ENCODE data around the gene DAAM2. TPM values are rescaled to one million over a fixed set of nuclear protein-coding genes. Genes with fewer than 3 reads are reported as not detected.
A peak's percentile ranks its signal among the peaks of the same experiment; 100 is the strongest.

Gene DAAM2
- total RNA-seq, 2 experiments from 2014 or later = 0.09 to 1.1 TPM

- no peak for DNase-seq (ENCODE audit: low spot score)
- H3K79me2 ChIP-seq (ENCODE audit: insufficient read depth, low read depth, low read length) = no peaks in the 10 kb centered on the region
- no peaks in the 10 kb centered on the region for H4K20me1 ChIP-seq (ENCODE audit: insufficient read depth, low read length)
- no peak overlapping the region for H2AFZ ChIP-seq (ENCODE audit: low read length)
- no TSS peak for BruUV-seq (replicated peaks)
- no peak overlapping the region for H3K4me3 ChIP-seq (ENCODE audit: low read depth, low read length, poor library complexity, severe bottlenecking)
- POLR2A ChIA-PET = interaction anchor here (0.7 to 1.5 kb wide), 3 partner anchors 8 to 31 kb away, joined by 4 read pairs; no protein-coding TSS in a partner anchor
- peaks cover 16% of the 10 kb centered on the region for H3K4me1 ChIP-seq (ENCODE audit: insufficient read depth, low read length, poor library complexity, severe bottlenecking)
- H3K27ac ChIP-seq (ENCODE audit: low read depth, low read length, poor library complexity, severe bottlenecking) = no peak overlapping the region
- TF ChIP-seq, protein P1, sequence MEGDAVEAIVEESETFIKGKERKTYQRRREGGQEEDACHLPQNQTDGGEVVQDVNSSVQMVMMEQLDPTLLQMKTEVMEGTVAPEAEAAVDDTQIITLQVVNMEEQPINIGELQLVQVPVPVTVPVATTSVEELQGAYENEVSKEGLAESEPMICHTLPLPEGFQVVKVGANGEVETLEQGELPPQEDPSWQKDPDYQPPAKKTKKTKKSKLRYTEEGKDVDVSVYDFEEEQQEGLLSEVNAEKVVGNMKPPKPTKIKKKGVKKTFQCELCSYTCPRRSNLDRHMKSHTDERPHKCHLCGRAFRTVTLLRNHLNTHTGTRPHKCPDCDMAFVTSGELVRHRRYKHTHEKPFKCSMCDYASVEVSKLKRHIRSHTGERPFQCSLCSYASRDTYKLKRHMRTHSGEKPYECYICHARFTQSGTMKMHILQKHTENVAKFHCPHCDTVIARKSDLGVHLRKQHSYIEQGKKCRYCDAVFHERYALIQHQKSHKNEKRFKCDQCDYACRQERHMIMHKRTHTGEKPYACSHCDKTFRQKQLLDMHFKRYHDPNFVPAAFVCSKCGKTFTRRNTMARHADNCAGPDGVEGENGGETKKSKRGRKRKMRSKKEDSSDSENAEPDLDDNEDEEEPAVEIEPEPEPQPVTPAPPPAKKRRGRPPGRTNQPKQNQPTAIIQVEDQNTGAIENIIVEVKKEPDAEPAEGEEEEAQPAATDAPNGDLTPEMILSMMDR (conservative IDR thresholded peaks at IDR 0.05; ENCODE audit: low read length) = no peak
- no peak for TF ChIP-seq EZH2phosphoT487 (IDR thresholded peaks at IDR 0.05; ENCODE audit: borderline replicate concordance, low read depth, low read length)
- no peaks in the 10 kb centered on the region for H3K9me3 ChIP-seq (ENCODE audit: low read length)
- intact Hi-C loops (cut with micrococcal nuclease; ENCODE audit: unreplicated experiment) = no loop called here
- H3K36me3 ChIP-seq (ENCODE audit: insufficient read depth, low read length) = no peaks in the 10 kb centered on the region
- H3K9me2 ChIP-seq (ENCODE audit: insufficient read depth, low read length) = no peaks in the 10 kb centered on the region
- CTCF ChIA-PET (ENCODE audit: unreplicated experiment) = interaction anchor here (0.6 kb wide), 1 partner anchor 10 kb away, joined by 4 read pairs; no protein-coding TSS in a partner anchor
- no peak overlapping the region for H3K4me2 ChIP-seq (ENCODE audit: low read length)
These were observed 29.0 kb downstream of the DAAM2 start for GRCh38 chr6:39821046-39821740.

DNA sequence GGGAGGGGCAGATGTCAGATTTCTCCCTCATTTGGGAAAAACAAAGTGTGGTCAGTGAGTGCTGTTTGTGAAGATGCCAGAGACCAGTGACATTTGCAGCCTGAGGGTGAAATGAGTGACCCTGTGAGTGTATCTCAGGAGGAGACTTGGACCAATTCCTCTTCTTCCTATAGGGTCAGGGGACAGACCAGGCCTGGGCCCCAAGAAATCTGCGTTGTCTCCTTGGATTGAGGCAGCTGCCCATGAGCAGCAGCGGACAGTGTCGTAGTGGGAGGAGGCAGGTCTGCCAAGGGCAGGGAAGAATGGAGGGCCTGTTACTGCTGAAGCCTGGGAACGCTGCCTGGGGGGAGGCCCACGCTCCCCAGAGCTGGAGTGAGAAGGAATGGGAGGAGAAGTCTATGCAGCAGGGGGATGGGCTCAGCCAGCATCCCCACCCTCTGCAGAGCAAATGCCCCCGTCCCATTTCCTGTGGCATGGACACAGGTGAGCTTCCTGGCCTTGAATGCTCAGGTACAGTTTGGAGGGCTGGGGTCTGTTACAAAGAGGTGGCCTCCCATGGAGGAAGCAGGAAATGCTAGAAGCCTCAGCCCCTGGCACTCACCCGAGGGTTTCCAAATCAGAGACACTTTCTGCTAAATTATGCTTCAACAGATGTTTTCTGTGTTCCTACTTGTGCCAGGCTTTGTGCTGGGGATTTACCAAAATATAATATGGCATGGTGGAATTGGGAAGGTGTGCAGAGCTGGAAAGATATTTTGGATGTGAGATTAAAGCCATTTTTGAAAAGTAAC lies 29.8 kb downstream of the DAAM2 start:
- ChIA-PET POLR2A (interaction anchor here (1.5 kb wide), 1 partner anchor 15 kb away, joined by 4 read pairs; no protein-coding TSS in a partner anchor), CTCF (ENCODE audit: unreplicated experiment) (no interaction called here)
- DNase-seq (ENCODE audit: low spot score) = no peak
- Histone ChIP-seq H3K79me2 (ENCODE audit: insufficient read depth, low read depth, low read length) (no peaks in the 10 kb centered on the region), H3K36me3 (ENCODE audit: insufficient read depth, low read length) (no peaks in the 10 kb centered on the region), H3K4me1 (ENCODE audit: insufficient read depth, low read length, poor library complexity, severe bottlenecking) (peaks cover 16% of the 10 kb centered on the region), H3K27ac (ENCODE audit: low read depth, low read length, poor library complexity, severe bottlenecking) (no peak overlapping the region), H3K9me3 (ENCODE audit: low read length) (no peaks in the 10 kb centered on the region), H2AFZ (ENCODE audit: low read length) (peak overlapping the region; percentile 61; the same call in 1 of the 2 replicates), H3K4me3 (ENCODE audit: low read depth, low read length, poor library complexity, severe bottlenecking) (no peak overlapping the region), H3K9me2 (ENCODE audit: insufficient read depth, low read length) (no peaks in the 10 kb centered on the region), H3K4me2 (ENCODE audit: low read length) (no peak overlapping the region), H4K20me1 (ENCODE audit: insufficient read depth, low read length) (no peaks in the 10 kb centered on the region)
- TF ChIP-seq EZH2phosphoT487 (IDR thresholded peaks at IDR 0.05; ENCODE audit: borderline replicate concordance, low read depth, low read length) = no peak
- TF ChIP-seq, protein P1 (conservative IDR thresholded peaks at IDR 0.05; ENCODE audit: low read length) = no peak
- intact Hi-C loops (cut with micrococcal nuclease; ENCODE audit: unreplicated experiment) = no loop called here
- BruUV-seq (replicated peaks) = no TSS peak

All from OCI-LY7 (cell line).